Right lobe of liver (tissue), 6 donors: ENCODE data around the gene NKAIN2. TPM values are rescaled to one million over a fixed set of nuclear protein-coding genes. Genes with fewer than 3 reads are reported as not detected.

Source experiments
- ATAC-seq, 4 donors: fragments of 200-7000 bp; cut with Tn5 transposase; one replicate each; pipeline ENCODE4 v1.9.1; 2020; ENCODE audit warnings: mild to moderate bottlenecking in 4 of 4, moderate library complexity in 4 of 4
- DNase-seq, 3 donors: peaks; one replicate each; pipeline ENCODE4 v3.0.0-alpha.2; 2020
- H3K27ac ChIP-seq, 3 donors: fragments of 200-600 bp; one replicate each; pipeline ENCODE4 v1.8.0; 2022
- H3K27me3 ChIP-seq, 2 donors: fragments of 200-600 bp; one replicate each; pipeline ENCODE4 v1.8.0; 2022
- H3K36me3 ChIP-seq, 4 donors: fragments of 200-600 bp; sonication (generic) in 1 of 4; one replicate each; pipeline versions ENCODE4 v1.5.1 to v1.8.0; 2017 to 2022; ENCODE audit warnings: control low read depth in 1 of 4
- H3K4me1 ChIP-seq, 4 donors: fragments of 200-600 bp; sonication (generic) in 1 of 4; one replicate each; pipeline versions ENCODE4 v1.5.1 to v1.8.0; 2017 to 2022; ENCODE audit warnings: control low read depth in 1 of 4
- H3K4me3 ChIP-seq, 3 donors: fragments of 200-600 bp; one replicate each; pipeline ENCODE4 v1.8.0; 2022
- H3K9me3 ChIP-seq, 4 donors: fragments of 200-600 bp; sonication (generic) in 1 of 4; one replicate each; pipeline versions ENCODE4 v1.5.1 to v1.8.0; 2017 to 2022; ENCODE audit warnings: control low read depth in 1 of 4
- POLR2A ChIP-seq: fragments of 450-650 bp; IDR thresholded peaks from one replicate; pipeline ENCODE4 v1.6.1; 2017; ENCODE audit warnings: antibody characterized with exemption, mild to moderate bottlenecking
- WGBS: methylation state at CpG from one replicate; pipeline ENCODE4 v1.1.6; 2018; ENCODE audit warnings: low coverage, low lambda C conversion rate; ENCODE audit not compliant: insufficient coverage; ENCODE audit errors: missing lambda C conversion rate; 5-methylcytosine and 5-hydroxymethylcytosine counted together
- intact Hi-C, 2 donors: fragments of 100-400 bp; cut with DNase I; formaldehyde crosslinking; loops; one replicate each; pipeline versions ENCODE4 v1.11.2 to v1.14.1; 2022
- total RNA-seq, 6 experiments: library from RNA; depleted of rRNA in 2 of 6; stranded (reverse); fragments of >200 nt in 2 of 6; fragmentation: NEBNext Ultra II Directional in 3 of 6; extraction: Animal tissue kit (Norgen Biotek cat#: 25700) in 3 of 6; gene quantifications; one replicate each; pipeline versions ENCODE4 v1.1.0 to v1.2.4, GENCODE V29; 2016 to 2023
- TF ChIP-seq, protein P1 (sequence below), 4 donors: fragments of 200-600 bp in 3 of 4; fragments of 450-650 bp in 1 of 4; IDR thresholded peaks; one replicate each; pipeline versions ENCODE4 v1.5.1 to v1.8.0; 2016 to 2022; ENCODE audit warnings: antibody characterized with exemption in 4 of 4, mild to moderate bottlenecking in 2 of 4
- donor health status: DM: no; HTN: yes; CAD: no.
- donor health status: DM: no; HTN: no; CAD: no.
- donor health status: DM: no; HTN: no; CAD: no.
- donor health status: DM: no; HTN: yes; CAD: no.
- donor health status: DM: no; HTN: yes; CAD: no.

Gene NKAIN2
- total RNA-seq, 6 experiments from 2014 or later, result 0.16 to 0.28 TPM; not detected in 4

DNA sequence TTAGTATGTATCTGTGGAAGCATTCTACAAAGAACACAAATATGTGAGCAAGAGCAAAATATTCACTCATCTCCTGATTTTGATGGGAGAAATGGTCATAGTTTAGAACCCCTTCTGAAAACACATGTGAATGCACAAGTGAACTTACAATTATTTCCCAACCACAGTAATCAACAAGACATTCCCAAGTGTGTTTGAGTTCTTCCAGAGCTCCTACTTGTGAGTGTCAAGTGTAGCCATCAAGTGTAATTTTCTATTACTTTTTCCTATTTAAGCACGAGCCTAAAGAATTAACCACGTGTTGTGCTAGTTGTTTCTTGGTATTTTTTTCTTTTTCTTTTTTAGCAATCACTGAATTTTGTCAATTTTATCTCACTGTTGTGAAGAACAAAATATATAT, 402.3 kb downstream of the NKAIN2 start:
- DNase-seq (no peak), ATAC-seq (no peak)
- no peak overlapping the region for H3K27ac ChIP-seq
- H3K27me3 ChIP-seq, result no peaks in the 10 kb centered on the region
- no peak overlapping the region for H3K4me3 ChIP-seq
- TF ChIP-seq, protein P1, sequence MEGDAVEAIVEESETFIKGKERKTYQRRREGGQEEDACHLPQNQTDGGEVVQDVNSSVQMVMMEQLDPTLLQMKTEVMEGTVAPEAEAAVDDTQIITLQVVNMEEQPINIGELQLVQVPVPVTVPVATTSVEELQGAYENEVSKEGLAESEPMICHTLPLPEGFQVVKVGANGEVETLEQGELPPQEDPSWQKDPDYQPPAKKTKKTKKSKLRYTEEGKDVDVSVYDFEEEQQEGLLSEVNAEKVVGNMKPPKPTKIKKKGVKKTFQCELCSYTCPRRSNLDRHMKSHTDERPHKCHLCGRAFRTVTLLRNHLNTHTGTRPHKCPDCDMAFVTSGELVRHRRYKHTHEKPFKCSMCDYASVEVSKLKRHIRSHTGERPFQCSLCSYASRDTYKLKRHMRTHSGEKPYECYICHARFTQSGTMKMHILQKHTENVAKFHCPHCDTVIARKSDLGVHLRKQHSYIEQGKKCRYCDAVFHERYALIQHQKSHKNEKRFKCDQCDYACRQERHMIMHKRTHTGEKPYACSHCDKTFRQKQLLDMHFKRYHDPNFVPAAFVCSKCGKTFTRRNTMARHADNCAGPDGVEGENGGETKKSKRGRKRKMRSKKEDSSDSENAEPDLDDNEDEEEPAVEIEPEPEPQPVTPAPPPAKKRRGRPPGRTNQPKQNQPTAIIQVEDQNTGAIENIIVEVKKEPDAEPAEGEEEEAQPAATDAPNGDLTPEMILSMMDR (IDR thresholded peaks at IDR 0.05), result no peak
- TF ChIP-seq POLR2A, result no peak
- no peaks in the 10 kb centered on the region for H3K9me3 ChIP-seq
- 42% methylated on average over 2 of the region's 2 CpGs for WGBS
- no peaks in the 10 kb centered on the region for H3K4me1 ChIP-seq
- no peaks in the 10 kb centered on the region for H3K36me3 ChIP-seq
- intact Hi-C loops, result no loop called here

DNA sequence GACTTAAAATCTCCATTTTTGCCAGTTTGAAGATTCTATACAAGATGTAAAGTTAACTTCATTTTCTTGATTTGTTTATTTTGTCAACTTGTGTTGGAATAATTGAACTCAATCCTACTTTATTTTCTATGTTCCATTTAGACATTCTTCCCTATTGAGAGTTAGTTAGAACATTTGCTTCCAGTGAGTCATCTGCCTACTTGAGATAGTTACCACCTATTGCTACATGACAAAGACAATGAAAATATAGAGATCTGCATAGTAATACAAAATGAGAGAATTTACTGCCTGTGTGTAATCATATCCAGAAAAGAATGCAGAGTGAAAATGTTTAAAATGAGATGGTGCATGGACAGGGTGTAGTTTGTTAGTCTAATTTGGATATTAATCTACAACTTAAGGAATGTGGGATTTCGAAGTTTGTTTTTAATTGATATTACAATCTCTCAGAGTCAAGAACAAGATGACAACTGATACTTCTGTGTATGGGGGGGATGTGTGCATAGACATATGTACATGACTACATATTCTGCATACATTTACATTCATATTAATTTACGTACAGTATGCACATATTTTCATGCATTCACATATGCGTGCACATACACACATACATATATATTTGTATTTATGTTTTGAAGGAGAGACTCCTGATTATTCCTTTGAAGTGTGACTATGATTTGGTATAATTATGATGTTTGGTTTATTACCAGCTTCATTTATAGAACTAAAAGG, 420.1 kb downstream of the NKAIN2 start:
- H3K36me3 ChIP-seq, result no peaks in the 10 kb centered on the region
- intact Hi-C loops, result no loop called here
- H3K27me3 ChIP-seq, result no peaks in the 10 kb centered on the region
- no peak overlapping the region for H3K27ac ChIP-seq
- H3K4me1 ChIP-seq, result no peaks in the 10 kb centered on the region
- no peaks in the 10 kb centered on the region for H3K9me3 ChIP-seq
- ATAC-seq (no peak), DNase-seq (no peak)
- WGBS, result 53% methylated on average over 3 of the region's 3 CpGs
- TF ChIP-seq POLR2A, result no peak
- H3K4me3 ChIP-seq, result no peak overlapping the region

DNA sequence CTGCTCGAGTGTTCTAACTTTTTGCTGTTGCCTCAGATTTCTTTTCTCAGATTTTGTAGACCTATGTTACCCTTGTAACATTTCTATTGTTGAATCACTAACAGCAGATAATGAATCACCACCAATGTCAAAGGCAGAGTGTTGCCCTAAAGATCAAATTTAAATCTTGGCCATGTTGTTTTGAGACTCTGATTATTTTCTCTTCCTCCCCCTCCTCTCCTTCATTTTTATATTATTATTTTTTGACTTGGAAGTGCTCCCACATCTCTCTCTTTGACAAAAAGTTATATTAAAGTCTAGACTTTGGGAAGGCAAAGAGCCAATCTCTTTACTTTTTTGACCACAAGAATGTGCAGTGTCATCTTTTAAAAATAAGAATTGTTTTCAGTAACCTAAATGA, 422.7 kb downstream of the NKAIN2 start:
- H3K9me3 ChIP-seq, result no peaks in the 10 kb centered on the region
- DNase-seq, result no peak
- no peaks in the 10 kb centered on the region for H3K4me1 ChIP-seq
- no peaks in the 10 kb centered on the region for H3K27me3 ChIP-seq
- H3K4me3 ChIP-seq, result no peak overlapping the region
- no peaks in the 10 kb centered on the region for H3K36me3 ChIP-seq
- H3K27ac ChIP-seq, result no peak overlapping the region
- no peak for ATAC-seq
- TF ChIP-seq POLR2A, result no peak
- TF ChIP-seq, protein P1 (IDR thresholded peaks at IDR 0.05), result no peak
- 0% methylated on average over 1 of the region's 1 CpG for WGBS
- intact Hi-C loops, result no loop called here

DNA sequence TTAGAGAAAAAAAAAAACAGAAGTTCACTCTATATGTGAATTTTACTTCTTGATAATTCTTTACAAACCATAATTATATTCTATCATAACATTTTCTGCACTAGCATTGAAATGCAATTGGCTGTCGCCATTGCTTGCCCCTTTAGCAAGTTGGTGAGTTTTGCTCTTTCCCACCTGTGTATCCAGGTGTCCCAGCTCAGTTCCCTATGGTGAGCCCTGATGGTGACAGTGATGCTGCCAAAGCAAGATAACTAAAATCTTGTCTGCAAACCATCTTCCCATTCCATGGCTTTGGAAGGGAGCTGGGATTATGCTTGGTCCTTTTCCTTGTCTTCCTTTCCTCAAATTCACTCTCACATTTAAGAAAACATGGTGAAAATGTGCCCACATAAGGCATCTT, 429.6 kb downstream of the NKAIN2 start:
- 67% methylated on average over 1 of the region's 1 CpG for WGBS
- no peaks in the 10 kb centered on the region for H3K36me3 ChIP-seq
- DNase-seq (no peak), ATAC-seq (no peak)
- H3K27ac ChIP-seq, result no peak overlapping the region
- no peaks in the 10 kb centered on the region for H3K27me3 ChIP-seq
- H3K9me3 ChIP-seq, result no peaks in the 10 kb centered on the region
- no peak overlapping the region for H3K4me3 ChIP-seq
- H3K4me1 ChIP-seq, result no peaks in the 10 kb centered on the region
- intact Hi-C loops, result no loop called here
- TF ChIP-seq, protein P1 (IDR thresholded peaks at IDR 0.05), result no peak
- TF ChIP-seq POLR2A, result no peak

DNA sequence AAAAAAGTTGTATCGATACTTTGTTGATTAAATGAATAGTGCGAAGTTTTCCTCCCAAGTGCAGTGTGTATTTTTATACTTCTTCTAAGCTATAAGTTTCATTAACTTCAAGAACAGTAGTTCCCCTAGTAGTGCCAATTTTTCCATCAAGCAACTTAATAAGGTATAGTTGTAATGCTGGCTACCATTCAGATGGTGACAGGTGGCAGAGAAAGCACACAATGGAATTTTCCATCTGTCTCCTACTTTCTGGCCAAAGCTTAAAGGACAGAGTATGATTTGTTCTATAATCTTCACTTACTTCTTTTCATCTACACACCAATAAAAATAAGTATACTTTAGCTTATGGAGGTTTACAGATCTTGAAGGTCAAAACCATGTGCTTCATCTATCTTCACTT, 431.1 kb downstream of the NKAIN2 start:
- no peaks in the 10 kb centered on the region for H3K4me1 ChIP-seq

More for the DNA sequence above, 431.1 kb downstream of the NKAIN2 start:
- ATAC-seq (no peak), DNase-seq (no peak)
- no peaks in the 10 kb centered on the region for H3K27me3 ChIP-seq
- no peaks in the 10 kb centered on the region for H3K36me3 ChIP-seq
- TF ChIP-seq, protein P1 (IDR thresholded peaks at IDR 0.05), result no peak
- no peak for TF ChIP-seq POLR2A
- no peak overlapping the region for H3K27ac ChIP-seq
- no peak overlapping the region for H3K4me3 ChIP-seq
- intact Hi-C loops, result no loop called here
- no peaks in the 10 kb centered on the region for H3K9me3 ChIP-seq
- WGBS, result 68% methylated on average over 2 of the region's 2 CpGs
